GM19395 (cell line): ENCODE results near the gene PLAC9.
A peak's percentile ranks its signal among the peaks of the same experiment; 100 is the strongest.

Source experiments
- ATAC-seq: cut with Tn5 transposase; IDR thresholded peaks from one replicate; pipeline ENCODE4 v1.9.1; 2021; ENCODE audit warnings: mild to moderate bottlenecking, moderate library complexity; ENCODE audit not compliant: unreplicated experiment

The PLAC9 gene

DNA sequence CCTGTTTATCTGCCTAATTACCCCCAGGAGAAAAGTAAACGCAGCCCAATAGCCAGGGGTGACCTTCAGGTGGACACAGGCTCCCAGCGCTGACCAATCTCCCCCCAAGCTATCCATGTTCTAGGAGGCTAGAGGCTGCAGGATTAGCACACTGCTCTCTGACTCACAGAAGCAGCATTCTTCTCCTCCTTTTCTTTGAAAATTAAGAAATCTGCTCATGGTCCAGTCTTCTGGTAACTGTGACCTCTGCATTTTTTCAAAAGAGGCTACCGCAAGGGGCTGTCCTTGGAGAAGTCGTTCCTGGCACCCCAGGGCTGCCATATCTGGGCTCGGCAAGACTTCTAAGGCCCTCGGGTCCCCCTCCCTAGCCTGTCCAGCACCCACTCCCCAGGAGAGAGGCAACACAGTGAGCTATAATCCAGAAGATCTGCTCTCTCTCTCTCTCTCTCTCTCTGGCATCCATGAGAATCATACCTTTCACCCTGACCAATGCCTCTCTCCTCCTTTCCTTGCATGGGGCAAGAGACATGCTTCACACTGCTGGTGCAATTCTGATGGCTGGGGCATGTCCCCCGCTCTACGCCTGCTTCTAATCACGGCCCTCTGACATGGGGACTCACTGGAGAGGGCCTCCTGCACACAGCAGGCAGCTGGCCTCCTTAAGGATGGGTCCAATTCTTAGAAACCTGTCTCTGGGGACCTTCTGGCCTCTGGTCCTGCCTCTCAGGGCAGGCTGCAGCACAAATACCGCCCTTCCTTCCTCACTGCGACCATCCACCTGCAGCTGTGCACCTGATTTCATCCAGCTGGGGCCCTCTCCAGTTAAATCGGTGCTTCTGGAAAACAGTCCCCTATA lies 45.5 kb downstream of the PLAC9 start:
- no peak for ATAC-seq

GRCh38 chr10:80182986-80183385 lies 50.5 kb downstream of the PLAC9 start:
- no peak for ATAC-seq

GRCh38 chr10:80183436-80183835 lies 50.9 kb downstream of the PLAC9 start:
- no peak for ATAC-seq

GRCh38 chr10:80184291-80184690 lies 51.8 kb downstream of the PLAC9 start:
- no peak for ATAC-seq

GRCh38 chr10:80185578-80186299 lies 53.2 kb downstream of the PLAC9 start:
- ATAC-seq, result no peak

DNA sequence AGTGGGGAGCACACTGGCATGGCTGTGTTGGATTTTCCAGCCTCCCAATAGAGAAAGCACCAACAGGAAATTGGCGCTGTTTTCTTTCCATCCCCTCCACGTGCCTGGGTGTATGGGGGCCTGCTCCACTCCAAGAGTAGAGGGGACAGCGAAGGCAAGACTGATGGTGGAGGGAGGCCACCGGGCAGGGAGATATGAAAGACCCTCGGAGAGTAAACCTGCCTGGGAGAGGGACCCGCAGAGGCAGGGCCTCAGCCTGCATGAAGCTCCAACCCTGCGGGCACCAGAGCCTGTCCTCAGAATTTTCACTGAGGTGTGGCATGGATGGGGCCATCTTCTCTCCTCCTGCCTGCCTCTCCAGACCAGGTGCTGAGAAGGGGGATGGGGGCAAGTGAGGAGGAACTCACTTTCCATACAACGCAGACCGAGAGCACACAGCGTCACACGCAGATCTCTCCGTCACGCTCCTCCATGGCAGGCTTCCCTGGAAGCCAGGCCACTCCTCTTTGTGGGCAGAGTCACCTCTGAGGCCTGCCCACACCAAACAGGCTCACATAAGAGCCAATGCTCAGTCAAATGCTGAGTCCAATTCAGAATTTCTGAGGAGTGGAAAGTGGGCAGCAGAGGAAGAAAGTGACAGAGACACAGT lies 54.0 kb downstream of the PLAC9 start:
- no peak for ATAC-seq

DNA sequence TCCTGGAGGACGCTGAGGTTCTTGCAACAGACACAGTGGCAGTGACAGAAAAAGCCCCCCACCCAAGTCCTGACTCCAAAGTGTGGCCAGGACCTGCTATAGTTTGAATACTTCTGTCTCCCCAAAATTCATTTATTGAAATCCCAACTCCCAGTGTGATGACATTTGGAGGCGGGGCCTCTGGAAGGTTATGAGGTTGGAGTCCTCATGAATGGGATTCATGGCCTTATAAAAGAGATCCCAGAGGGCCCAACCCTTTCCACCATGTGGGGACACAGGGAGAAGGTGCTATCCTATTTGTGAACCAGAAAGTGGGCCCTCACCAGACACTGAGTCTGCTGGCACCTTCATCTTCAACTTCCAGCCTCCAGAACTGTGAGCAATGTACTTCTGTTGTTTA lies 54.5 kb downstream of the PLAC9 start:
- ATAC-seq, result no peak

DNA sequence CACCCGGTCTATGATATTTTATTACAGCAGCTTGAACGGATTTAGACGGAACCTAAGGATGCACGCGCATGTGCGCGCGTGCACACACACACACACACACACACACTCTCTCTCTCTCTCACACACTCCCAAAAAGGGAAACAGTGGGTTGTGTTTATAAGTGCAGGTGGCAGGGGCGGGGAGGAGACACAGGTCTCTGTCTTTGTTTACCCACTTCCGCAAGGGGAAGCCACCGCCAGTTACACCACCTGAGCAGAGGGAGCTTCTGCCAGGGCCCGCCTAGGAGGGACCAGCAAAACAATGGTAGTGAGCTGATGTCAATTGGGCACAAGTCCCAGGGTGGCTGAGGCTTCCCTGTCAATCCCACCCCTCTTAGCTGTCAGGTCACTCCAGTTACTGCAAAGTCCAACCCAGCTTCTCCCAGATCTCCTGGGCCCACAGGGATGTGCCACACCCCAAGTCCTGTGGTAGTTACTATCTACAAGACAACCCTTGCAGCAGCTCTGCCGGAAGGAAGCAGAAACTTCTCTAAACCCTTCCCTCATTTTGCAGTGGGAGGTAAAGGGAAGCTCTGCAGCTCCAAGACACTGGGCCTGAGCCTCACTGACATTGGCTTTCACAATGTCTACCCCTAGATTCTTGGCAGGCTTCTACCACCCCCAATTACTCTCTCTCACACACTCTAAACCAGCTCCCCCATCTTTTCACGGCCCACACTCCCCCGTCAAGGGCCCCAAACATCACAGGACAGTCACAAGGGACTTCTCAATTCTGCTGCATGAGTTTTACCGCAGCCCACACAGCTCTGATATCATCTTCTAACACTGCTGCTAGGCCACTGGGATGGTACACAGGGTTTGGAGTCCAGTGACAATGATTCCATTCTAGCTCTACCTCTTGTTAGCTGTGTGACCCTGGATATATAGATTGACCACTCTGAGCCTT lies 55.2 kb downstream of the PLAC9 start:
- peak; percentile 94 for ATAC-seq

GRCh38 chr10:80188713-80189112 lies 56.2 kb downstream of the PLAC9 start:
- no peak for ATAC-seq

- ATAC-seq, result no peak
These were observed 59.2 kb downstream of the PLAC9 start for GRCh38 chr10:80191589-80192270.

DNA sequence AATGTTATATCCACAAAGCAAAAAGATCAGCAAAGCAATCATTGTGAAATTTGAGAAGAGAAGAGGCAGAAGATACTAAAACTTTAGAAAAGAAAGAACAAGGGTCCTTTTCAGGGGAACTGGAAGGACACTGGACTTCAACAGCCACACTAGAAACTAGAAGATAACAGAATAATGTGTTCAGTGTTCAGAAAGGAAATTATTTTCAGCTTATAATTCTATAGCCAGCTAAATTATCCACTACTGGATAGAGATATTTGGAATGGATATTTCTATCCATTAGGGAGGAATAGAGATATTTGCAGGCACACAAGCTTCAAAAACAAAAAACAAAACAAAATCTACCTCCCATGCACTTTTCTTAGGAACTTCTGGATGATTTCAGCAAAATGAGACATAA lies 60.0 kb downstream of the PLAC9 start:
- ATAC-seq, result no peak

- no peak for ATAC-seq
These were observed 62.0 kb downstream of the PLAC9 start for GRCh38 chr10:80194373-80195045.
